ENCODE measurements around the gene DRAXIN.

GRCh38 chr1:11691302-11691914 lies at the start of gene DRAXIN:
- TF ChIP-seq EZH2 (IDR thresholded peaks at IDR 0.05; ENCODE audit: borderline replicate concordance, insufficient read depth, low read length, poor library complexity, severe bottlenecking) (no peak), POLR2AphosphoS5 (IDR thresholded peaks at IDR 0.05) (peak; percentile 68), CTCF (IDR thresholded peaks at IDR 0.05; ENCODE audit: poor library complexity, severe bottlenecking) (no peak), RAD21 (conservative IDR thresholded peaks at IDR 0.05) (no peak), SMC3 (conservative IDR thresholded peaks at IDR 0.05; ENCODE audit: poor library complexity) (no peak), EP300 (conservative IDR thresholded peaks at IDR 0.05; ENCODE audit: poor library complexity, severe bottlenecking) (no peak), REST (IDR thresholded peaks at IDR 0.05; ENCODE audit: borderline replicate concordance) (no peak), TAF1 (IDR thresholded peaks at IDR 0.05; ENCODE audit: low read depth) (no peak), MXI1 (conservative IDR thresholded peaks at IDR 0.05; ENCODE audit: poor library complexity, severe bottlenecking) (peak; percentile 40)

All from neural cell (in vitro differentiated cells).